ENCODE results near the gene MEIS2. TPM values are rescaled to one million over a fixed set of nuclear protein-coding genes. Genes with fewer than 3 reads are reported as not detected.

The MEIS2 gene
- total RNA-seq, 1 experiment from 2014 or later = 17.5 TPM

GRCh38 chr15:36911322-36911944, 188.9 kb downstream of the MEIS2 start:
- H4K20me1 ChIP-seq (ENCODE audit: low read length) = no peaks in the 10 kb centered on the region
- H3K4me2 ChIP-seq (ENCODE audit: low read length) = 0 out of 2 replicates have a peak overlapping the region, but pooled peaks have one; percentile 17
- CTCF ChIA-PET = no interaction called here
- intact Hi-C loops (cut with micrococcal nuclease) = no loop called here
- peak overlapping the region; percentile 15; the same call in 1 of the 2 replicates for H2AFZ ChIP-seq (ENCODE audit: low read length)
- H3K9me3 ChIP-seq (ENCODE audit: low read length) = no peaks in the 10 kb centered on the region
- peaks cover 10% of the 10 kb centered on the region for H3K4me1 ChIP-seq (ENCODE audit: insufficient read depth, low read length)
- H3K9me2 ChIP-seq (replicated peaks; ENCODE audit: low read length) = no peaks in the 10 kb centered on the region
- no peak overlapping the region for H3K9ac ChIP-seq (ENCODE audit: low read length)
- no peaks in the 10 kb centered on the region for H3K36me3 ChIP-seq (ENCODE audit: low read depth, low read length)
- H3K27me3 ChIP-seq (ENCODE audit: low read length) = no peaks in the 10 kb centered on the region
- H3K4me3 ChIP-seq (ENCODE audit: low read length) = no peak overlapping the region
- DNase-seq (peak; percentile 84), ATAC-seq (peak; percentile 99)
- BruUV-seq (replicated peaks) = no TSS peak
- H3K79me2 ChIP-seq (ENCODE audit: low read length) = no peaks in the 10 kb centered on the region
- TF ChIP-seq CTCF (conservative IDR thresholded peaks at IDR 0.05; ENCODE audit: low read depth, low read length) (no peak), EZH2phosphoT487 (IDR thresholded peaks at IDR 0.05; ENCODE audit: borderline replicate concordance, low read length) (no peak), EZH2 (IDR thresholded peaks at IDR 0.05; ENCODE audit: low read length, unreplicated experiment) (no peak)
- H3K27ac ChIP-seq (ENCODE audit: low read length) = no peak overlapping the region
- POLR2A ChIA-PET (ENCODE audit: unreplicated experiment) = no interaction called here
- H3F3A ChIP-seq (ENCODE audit: low read length, unreplicated experiment) = no peaks in the 10 kb centered on the region

GRCh38 chr15:36908991-36909390, 191.4 kb downstream of the MEIS2 start:
- Histone ChIP-seq H3K9me3 (ENCODE audit: low read length) (no peaks in the 10 kb centered on the region), H3K9ac (ENCODE audit: low read length) (no peak overlapping the region), H3K9me2 (replicated peaks; ENCODE audit: low read length) (no peaks in the 10 kb centered on the region), H3K4me3 (ENCODE audit: low read length) (no peak overlapping the region), H3K4me2 (ENCODE audit: low read length) (no peak overlapping the region), H3K36me3 (ENCODE audit: low read depth, low read length) (no peaks in the 10 kb centered on the region), H3K27me3 (ENCODE audit: low read length) (no peaks in the 10 kb centered on the region), H3K79me2 (ENCODE audit: low read length) (no peaks in the 10 kb centered on the region), H2AFZ (ENCODE audit: low read length) (no peak overlapping the region), H3F3A (ENCODE audit: low read length, unreplicated experiment) (no peaks in the 10 kb centered on the region), H3K27ac (ENCODE audit: low read length) (no peak overlapping the region), H3K4me1 (ENCODE audit: insufficient read depth, low read length) (peaks cover 10% of the 10 kb centered on the region), H4K20me1 (ENCODE audit: low read length) (no peaks in the 10 kb centered on the region)
- POLR2A ChIA-PET (ENCODE audit: unreplicated experiment) = no interaction called here
- DNase-seq (no peak), ATAC-seq (no peak)
- intact Hi-C loops (cut with micrococcal nuclease) = no loop called here
- BruUV-seq (replicated peaks) = no TSS peak
- CTCF ChIA-PET = no interaction called here
- TF ChIP-seq CTCF (conservative IDR thresholded peaks at IDR 0.05; ENCODE audit: low read depth, low read length) = no peak

- no peaks in the 10 kb centered on the region for H3K79me2 ChIP-seq (ENCODE audit: low read length)
- ATAC-seq (no peak), DNase-seq (no peak)
- H3K9ac ChIP-seq (ENCODE audit: low read length) = no peak overlapping the region
- H4K20me1 ChIP-seq (ENCODE audit: low read length) = no peaks in the 10 kb centered on the region
- H3K9me3 ChIP-seq (ENCODE audit: low read length) = no peaks in the 10 kb centered on the region
- peaks cover 10% of the 10 kb centered on the region for H3K4me1 ChIP-seq (ENCODE audit: insufficient read depth, low read length)
- BruUV-seq (replicated peaks) = no TSS peak
- H2AFZ ChIP-seq (ENCODE audit: low read length) = no peak overlapping the region
- POLR2A ChIA-PET (ENCODE audit: unreplicated experiment) = interaction anchor here (0.7 kb wide), 1 partner anchor 87 kb away, joined by 3 read pairs; no protein-coding TSS in a partner anchor
- TF ChIP-seq CTCF (conservative IDR thresholded peaks at IDR 0.05; ENCODE audit: low read depth, low read length) = no peak
- no peak for TF ChIP-seq EZH2 (IDR thresholded peaks at IDR 0.05; ENCODE audit: low read length, unreplicated experiment)
- no peak for TF ChIP-seq EZH2phosphoT487 (IDR thresholded peaks at IDR 0.05; ENCODE audit: borderline replicate concordance, low read length)
- no peak overlapping the region for H3K27ac ChIP-seq (ENCODE audit: low read length)
- intact Hi-C loops (cut with micrococcal nuclease) = no loop called here
- no peaks in the 10 kb centered on the region for H3K36me3 ChIP-seq (ENCODE audit: low read depth, low read length)
- CTCF ChIA-PET = no interaction called here
- H3K27me3 ChIP-seq (ENCODE audit: low read length) = no peaks in the 10 kb centered on the region
- H3K4me2 ChIP-seq (ENCODE audit: low read length) = no peak overlapping the region
- no peaks in the 10 kb centered on the region for H3F3A ChIP-seq (ENCODE audit: low read length, unreplicated experiment)
- H3K4me3 ChIP-seq (ENCODE audit: low read length) = no peak overlapping the region
- H3K9me2 ChIP-seq (replicated peaks; ENCODE audit: low read length) = no peaks in the 10 kb centered on the region
Observed at GRCh38 chr15:36907295-36907694, 193.1 kb downstream of the MEIS2 start.
